Measurements from ENCODE around the gene EI24.

- no peak for TF ChIP-seq CTCF (IDR thresholded peaks at IDR 0.05; ENCODE audit: low read depth, low read length, poor library complexity, severe bottlenecking)
- no peak for TF ChIP-seq EZH2phosphoT487 (IDR thresholded peaks at IDR 0.05; ENCODE audit: borderline replicate concordance, low read length)
Measured at GRCh38 chr11:125627236-125627910, 58.1 kb downstream of the EI24 start.

Data from DOHH2 (cell line).